ENCODE measurements around the gene ANKRD12.

ANKRD12 gene

GRCh38 chr18:9240270-9240669, 103.7 kb downstream of the ANKRD12 start:
- no peak for TF ChIP-seq CTCF (IDR thresholded peaks at IDR 0.05; ENCODE audit: low read depth, low read length, missing control alignments)
- no peak for DNase-seq (ENCODE audit: low read depth)
- no peak overlapping the region for H3K4me3 ChIP-seq (ENCODE audit: low read depth, low read length)

- no peak for TF ChIP-seq CTCF (IDR thresholded peaks at IDR 0.05; ENCODE audit: low read depth, low read length, missing control alignments)
- DNase-seq (ENCODE audit: low read depth): peak; percentile 18
- H3K4me3 ChIP-seq (ENCODE audit: low read depth, low read length): no peak overlapping the region
Observed at GRCh38 chr18:9243029-9243428, 106.4 kb downstream of the ANKRD12 start.

GRCh38 chr18:9244376-9244775, 107.8 kb downstream of the ANKRD12 start:
- no peak overlapping the region for H3K4me3 ChIP-seq (ENCODE audit: low read depth, low read length)
- no peak for TF ChIP-seq CTCF (IDR thresholded peaks at IDR 0.05; ENCODE audit: low read depth, low read length, missing control alignments)
- no peak for DNase-seq (ENCODE audit: low read depth)

- TF ChIP-seq CTCF (IDR thresholded peaks at IDR 0.05; ENCODE audit: low read depth, low read length, missing control alignments): no peak
- H3K4me3 ChIP-seq (ENCODE audit: low read depth, low read length): no peak overlapping the region
- no peak for DNase-seq (ENCODE audit: low read depth)
Observed at GRCh38 chr18:9248661-9249060, 112.1 kb downstream of the ANKRD12 start.

- DNase-seq (ENCODE audit: low read depth): no peak
- no peak overlapping the region for H3K4me3 ChIP-seq (ENCODE audit: low read depth, low read length)
- TF ChIP-seq CTCF (IDR thresholded peaks at IDR 0.05; ENCODE audit: low read depth, low read length, missing control alignments): no peak
Observed at GRCh38 chr18:9249254-9249653, 112.7 kb downstream of the ANKRD12 start.

GRCh38 chr18:9259173-9259572, 122.6 kb downstream of the ANKRD12 start:
- no peak for DNase-seq (ENCODE audit: low read depth)

More at GRCh38 chr18:9259173-9259572, 122.6 kb downstream of the ANKRD12 start:
- TF ChIP-seq CTCF (IDR thresholded peaks at IDR 0.05; ENCODE audit: low read depth, low read length, missing control alignments): no peak
- H3K4me3 ChIP-seq (ENCODE audit: low read depth, low read length): no peak overlapping the region
